PFSK-1 (cell line): ENCODE results near the gene AMMECR1.

Source experiments
- POLR2AphosphoS5 ChIP-seq: IDR thresholded peaks from 2 replicates; pipeline ENCODE4 v1.6.1; 2012; ENCODE audit warnings: low read depth, mild to moderate bottlenecking, control low read depth, low read length, moderate library complexity
- REST ChIP-seq, 2 experiments: IDR thresholded peaks; 2 replicates each; pipeline versions ENCODE4 v1.6.1 to v1.8.0; 2011 to 2012; ENCODE audit warnings: low read depth in 2 of 2, low read length in 2 of 2, control low read depth in 1 of 2, inconsistent platforms in 1 of 2, mild to moderate bottlenecking in 1 of 2, moderate library complexity in 1 of 2; ENCODE audit not compliant: insufficient read depth in 1 of 2

- no peak for TF ChIP-seq REST (IDR thresholded peaks at IDR 0.05; ENCODE audit: insufficient read depth in 1 of 2, low read depth in 2 of 2, low read length in 2 of 2)
- TF ChIP-seq POLR2AphosphoS5 = no peak
Observed at GRCh38 chrX:110159235-110159634, 158.7 kb downstream of the AMMECR1 start.
